Posterior cingulate gyrus (tissue), 11 donors: ENCODE measurements around the gene FGF5.
A peak's percentile ranks its signal among the peaks of the same experiment; 100 is the strongest.
"Not testable (repeated sequence)": the region's sequence is repeated elsewhere in the genome, so short reads cannot be mapped to it uniquely, and the experiment has no call there.

ENCODE experiments used
- DNase-seq, 10 donors: peaks; one replicate each; pipeline versions ENCODE4 v3.0.0 to v3.0.0-alpha.2; 2020 to 2021; ENCODE audit warnings: mixed read lengths in 3 of 10
- intact Hi-C: fragments of 100-400 bp; cut with DNase I; formaldehyde crosslinking; loops from one replicate; pipeline ENCODE4 v1.15.1; 2023

Gene FGF5, protein sequence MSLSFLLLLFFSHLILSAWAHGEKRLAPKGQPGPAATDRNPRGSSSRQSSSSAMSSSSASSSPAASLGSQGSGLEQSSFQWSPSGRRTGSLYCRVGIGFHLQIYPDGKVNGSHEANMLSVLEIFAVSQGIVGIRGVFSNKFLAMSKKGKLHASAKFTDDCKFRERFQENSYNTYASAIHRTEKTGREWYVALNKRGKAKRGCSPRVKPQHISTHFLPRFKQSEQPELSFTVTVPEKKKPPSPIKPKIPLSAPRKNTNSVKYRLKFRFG

DNA sequence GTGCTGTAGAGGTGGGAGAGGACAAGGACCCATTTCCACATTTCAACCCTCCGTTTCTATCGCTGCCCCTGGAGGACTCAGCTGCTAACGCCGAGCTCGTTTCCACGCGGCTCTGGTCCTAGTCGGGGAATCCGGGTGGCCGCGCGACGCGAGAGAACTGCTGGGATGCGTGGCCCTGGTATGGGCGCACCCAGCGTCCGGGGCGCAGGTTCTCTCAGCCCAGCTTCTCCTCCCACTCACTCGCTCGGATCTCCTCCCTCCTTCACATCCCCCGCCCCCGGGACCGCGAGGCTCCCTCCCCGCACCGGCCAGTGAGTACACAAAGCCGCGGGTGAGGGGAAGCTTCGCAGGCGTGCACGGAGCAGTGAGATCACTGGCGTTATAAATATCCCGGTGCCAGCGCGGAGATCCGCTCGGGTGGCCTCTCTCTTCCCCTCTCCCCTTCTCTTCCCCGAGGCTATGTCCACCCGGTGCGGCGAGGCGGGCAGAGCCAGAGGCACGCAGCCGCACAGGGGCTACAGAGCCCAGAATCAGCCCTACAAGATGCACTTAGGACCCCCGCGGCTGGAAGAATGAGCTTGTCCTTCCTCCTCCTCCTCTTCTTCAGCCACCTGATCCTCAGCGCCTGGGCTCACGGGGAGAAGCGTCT is at the start of gene FGF5:
TSS of gene FGF5 (plus strand) at position 412 of the 649 bp plus-strand sequence. CDS start at position 573, 161 bp downstream.
- intact Hi-C loops = no loop called here
- DNase-seq = peak in 9 of 10 donors; percentile 32 to 95 (median 62)

DNA sequence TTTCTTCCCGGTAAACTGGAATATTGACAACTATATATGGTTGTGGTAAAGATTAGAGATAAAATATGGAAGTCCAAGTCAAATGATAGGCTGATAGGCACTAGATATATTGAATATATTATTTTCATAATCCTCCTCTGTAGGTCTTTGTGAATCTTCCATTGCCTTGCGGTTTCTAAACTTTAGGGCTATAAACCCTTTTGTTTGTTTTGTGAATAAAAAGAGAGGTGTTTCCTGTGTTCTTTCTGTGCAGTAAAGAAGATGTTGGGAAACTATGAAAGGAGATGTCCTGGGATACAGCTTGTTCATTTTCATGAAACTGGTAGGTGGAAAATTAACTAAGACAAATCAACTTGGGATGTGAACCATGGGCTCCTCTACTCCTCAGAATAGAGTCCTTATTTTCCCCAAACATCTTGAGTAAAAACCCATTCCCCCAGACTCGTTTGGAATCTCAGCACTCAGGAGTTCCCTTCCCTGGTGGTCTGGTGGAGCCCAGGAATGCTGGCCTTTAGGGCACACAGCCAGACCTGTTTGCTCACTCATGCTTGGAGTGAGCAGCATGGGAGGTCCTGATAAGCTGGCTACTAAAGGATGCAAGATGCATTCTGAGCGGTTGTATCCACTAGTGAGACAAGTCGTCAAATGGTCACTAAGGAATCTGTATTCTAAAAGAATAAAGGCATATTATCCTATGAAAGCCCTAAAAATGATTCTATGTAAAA is 47.0 kb upstream of the FGF5 start:
- peak in 1 of 10 donors; percentile 20 for DNase-seq
- intact Hi-C loops = loop anchor here (5.0 kb wide), 3 partner anchors 37 to 1267 kb away; no protein-coding TSS in a partner anchor

DNA sequence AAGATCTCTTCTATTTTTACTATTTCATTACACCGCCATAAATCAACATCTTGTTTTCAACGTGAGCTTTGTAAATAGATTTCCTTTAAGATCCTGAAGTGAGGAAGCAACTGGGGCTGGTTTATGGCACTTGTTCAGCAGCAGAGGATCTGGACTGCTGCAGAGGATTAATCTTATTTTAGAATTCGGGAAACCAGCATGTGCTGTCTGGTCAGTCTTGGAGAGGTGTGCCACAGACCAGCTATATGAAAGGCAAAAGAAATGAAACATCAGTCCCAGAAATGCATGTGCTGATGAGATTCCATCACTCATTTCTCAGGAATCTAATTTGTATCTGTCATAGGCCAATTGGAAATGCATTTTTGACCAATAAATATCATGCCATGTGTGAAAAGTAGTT is 45.8 kb upstream of the FGF5 start:
- intact Hi-C loops = no loop called here
- no peak for DNase-seq

DNA sequence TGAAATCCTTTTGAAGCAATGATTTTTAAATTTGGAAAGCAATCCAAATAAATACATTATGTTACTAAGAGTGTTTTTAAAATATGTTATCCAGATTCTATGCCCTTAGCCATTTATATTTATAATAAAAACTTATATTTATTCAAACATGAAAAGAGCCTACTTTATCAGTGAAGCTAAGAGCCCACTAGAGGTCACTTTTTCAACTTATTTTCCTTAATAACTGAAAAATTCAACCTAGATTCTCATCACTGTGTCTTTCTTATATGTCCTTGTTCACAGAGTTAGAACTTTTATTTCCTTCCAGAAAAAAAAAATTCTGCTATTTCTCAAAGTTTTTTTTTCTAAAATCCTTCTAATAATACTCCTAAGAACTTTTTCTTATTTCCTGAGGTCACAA is 45.3 kb upstream of the FGF5 start:
- DNase-seq = no peak
- intact Hi-C loops = no loop called here

DNA sequence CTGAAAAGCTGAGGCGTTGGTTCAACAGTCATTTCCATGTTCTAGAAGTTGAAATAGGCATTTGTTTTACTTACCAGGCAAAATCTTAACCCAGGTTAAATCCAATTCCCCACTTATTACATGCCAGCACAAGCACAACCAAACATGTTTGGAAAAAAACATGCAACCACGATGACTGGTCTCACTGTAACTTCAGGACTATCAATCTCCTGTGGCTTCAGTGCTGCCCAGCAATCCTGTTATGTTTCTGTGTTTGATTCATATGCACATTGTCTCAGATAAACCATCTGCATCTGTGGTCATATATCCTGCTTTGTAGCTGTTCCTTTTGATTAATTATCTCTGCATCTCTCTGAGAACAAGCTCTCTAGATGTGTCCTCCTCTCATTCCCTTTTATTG is 40.9 kb upstream of the FGF5 start:
- intact Hi-C loops = no loop called here
- DNase-seq = no peak

DNA sequence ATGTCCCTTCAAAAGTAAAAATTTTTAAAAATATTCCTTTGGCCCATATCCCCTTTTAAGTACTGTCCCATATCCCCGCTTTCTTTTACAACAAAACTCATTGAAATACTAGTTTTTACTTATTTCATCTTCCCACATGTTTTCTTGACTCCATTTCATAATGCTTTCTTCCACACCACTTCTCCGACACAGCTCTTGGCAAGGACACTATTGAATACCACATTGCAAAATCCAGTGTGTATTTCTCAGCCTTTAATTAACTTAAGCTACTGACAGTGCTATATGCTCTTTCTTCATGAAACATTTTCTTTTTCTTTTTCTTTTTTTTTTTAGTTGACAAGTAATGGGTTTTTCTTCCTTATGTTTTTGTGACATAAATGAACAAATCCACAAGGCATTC is 40.4 kb upstream of the FGF5 start:
- intact Hi-C loops = no loop called here
- no peak for DNase-seq

DNA sequence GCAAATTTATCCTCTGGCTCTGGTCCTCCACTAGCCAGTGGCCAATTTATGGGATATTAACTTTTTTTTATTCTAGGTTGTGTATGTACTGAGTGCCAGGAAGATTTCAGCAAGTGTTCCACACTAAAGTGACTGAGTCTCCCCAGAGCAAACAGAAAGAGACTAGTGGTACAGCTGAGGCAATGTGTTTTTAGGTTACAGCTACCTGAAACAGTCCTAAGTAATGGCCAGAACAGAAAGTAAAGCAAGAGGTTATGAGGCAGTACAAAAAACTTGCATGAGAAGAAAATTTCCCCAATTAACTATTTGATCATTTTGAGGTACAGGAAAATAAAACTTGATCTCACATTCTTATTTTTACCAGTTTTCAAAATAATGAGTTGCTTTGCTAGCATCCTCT is 38.0 kb upstream of the FGF5 start:
- intact Hi-C loops = no loop called here
- no peak for DNase-seq

DNA sequence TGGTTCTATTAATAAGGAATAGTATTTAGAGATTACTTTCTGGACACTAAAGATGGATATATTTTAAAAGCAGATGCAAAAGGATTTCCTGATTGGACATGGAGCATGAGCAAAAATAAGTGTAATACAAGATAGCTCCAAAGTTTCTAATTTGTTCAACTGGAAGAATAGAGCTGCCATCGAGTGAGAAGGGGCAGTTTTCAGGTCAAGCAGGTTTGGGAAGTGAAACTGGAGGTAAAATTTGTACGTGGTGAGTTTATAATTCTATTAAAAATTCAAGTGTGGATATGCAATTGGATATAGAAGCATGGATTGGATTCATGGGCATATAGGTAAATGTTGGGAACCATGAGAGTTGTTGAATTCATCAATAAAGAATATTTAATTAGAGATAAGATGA is 37.3 kb upstream of the FGF5 start:
- DNase-seq = no peak
- intact Hi-C loops = no loop called here

DNA sequence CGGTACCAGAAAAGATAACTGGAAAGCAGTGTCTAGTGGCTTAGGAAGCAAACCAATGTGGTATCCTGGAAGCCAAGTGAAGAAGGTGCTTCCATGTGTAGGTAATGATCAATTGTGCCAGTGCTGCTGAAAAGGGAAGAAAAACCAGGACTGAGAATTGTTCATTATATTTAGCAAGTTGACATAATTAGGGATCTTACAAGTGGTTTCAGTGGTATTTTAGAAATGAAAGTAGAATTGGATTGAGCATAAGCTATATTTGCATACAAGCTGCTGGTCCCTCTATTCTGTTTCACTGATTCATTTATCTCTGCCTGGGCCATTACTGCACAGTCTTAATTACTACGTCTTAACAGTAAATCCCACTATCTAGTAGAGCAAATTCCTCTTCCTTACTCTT is 36.9 kb upstream of the FGF5 start:
- DNase-seq = no peak
- intact Hi-C loops = no loop called here

DNA sequence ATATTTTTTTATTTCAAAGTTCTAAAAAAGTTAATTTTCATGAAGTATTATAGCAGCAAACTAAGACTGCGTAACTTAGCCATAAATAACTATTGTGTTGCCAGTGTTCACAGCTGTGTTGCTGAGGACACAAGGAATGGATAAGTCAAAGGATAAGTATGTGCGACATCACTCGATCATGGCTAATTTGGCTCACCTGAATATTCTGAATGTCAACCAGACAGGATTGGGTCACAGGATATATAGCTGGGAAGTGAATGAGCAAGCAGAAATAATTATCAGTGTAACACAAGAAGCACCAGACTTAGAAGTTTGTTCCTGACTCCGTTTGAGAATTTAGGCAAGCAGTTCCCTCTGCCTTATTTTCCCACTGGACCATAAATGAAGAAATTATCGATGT is 35.3 kb upstream of the FGF5 start:
- no peak for DNase-seq
- intact Hi-C loops = no loop called here

DNA sequence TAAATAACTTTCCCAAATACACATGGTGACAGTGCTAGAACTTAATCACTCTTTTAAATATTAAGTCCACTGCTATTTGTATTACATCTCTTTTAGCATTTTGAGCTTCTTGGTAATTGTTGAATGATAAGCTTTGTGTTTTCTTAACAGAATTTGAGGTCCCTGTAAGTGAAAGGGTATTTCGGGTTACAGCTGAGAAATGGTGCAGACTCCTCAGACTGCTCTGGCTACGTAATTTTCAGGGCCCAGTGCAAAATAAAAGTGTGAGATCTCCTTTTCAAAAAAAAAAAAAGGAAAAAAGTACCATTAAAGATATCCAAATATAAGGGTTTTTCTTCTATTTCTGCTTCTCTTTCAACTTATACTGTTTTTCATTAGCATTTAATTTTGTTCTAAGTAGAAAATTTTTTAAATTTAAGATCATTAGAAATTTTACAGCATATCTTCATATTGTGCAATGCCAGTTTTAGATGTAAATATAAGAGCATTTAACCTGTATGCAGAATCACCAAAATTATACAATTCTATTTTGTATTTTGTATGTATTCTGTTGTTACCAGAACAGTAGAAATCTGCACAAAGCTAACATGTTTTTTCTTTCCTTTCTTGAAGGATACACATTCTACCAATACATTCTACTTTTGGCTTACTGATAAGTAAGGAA is 33.6 kb upstream of the FGF5 start:
- intact Hi-C loops = no loop called here
- peak in 1 of 10 donors; percentile 2 for DNase-seq

DNA sequence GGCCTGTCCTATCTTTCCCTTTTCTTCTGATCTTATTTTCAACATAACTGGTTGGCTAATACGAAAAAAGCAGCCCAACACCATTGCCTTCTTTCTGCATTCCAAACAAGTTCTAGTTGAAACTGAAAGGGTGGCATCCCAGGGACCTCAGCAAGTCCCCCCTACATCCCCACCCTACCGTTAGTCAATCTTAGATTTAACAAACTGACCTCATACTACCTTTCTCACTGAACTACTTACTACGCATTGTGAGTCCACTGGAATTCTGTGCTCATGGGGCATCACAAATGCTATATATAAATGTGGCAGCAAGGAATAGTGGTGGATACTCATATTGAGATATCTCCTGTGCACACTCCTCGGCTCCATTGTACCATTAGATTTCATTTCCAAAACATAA is 33.1 kb upstream of the FGF5 start:
- intact Hi-C loops = no loop called here
- DNase-seq = no peak

DNA sequence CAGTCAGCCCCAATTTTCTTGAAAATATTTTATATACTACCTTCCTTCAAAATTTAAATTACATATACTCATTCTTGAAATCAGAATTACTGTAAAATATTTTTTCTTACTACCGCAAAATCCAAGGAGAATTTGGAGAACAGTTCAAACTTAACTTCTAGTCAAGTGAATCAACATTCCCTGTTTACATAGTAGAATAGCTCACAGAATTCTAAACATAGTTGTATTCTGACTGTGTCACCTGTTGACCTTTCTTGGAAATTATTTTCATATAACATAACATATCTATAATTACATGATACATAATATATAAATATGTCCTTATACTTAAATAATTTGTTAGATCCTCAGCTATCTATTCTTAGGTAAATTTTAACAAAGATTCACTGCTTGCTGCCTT is 31.0 kb upstream of the FGF5 start:
- no peak for DNase-seq
- intact Hi-C loops = no loop called here

DNA sequence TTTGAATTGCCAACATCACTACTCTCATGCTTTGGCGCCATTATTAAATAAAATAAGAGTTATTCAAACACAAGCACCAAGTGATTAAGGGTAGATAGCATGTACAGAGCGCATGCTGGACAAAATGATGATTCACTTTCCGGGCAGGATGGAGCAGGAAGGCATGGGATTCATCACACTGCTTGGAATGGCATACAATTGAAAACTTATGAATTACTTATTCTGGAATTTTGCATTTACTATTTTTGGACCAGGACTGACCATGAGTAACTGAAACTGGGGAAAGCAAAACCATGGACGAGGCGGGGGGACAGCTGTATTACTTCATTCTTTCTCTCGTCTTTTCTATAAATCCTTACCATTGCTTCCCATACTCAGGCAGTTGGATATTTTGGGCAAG is 28.5 kb upstream of the FGF5 start:
- intact Hi-C loops = no loop called here
- DNase-seq = no peak

DNA sequence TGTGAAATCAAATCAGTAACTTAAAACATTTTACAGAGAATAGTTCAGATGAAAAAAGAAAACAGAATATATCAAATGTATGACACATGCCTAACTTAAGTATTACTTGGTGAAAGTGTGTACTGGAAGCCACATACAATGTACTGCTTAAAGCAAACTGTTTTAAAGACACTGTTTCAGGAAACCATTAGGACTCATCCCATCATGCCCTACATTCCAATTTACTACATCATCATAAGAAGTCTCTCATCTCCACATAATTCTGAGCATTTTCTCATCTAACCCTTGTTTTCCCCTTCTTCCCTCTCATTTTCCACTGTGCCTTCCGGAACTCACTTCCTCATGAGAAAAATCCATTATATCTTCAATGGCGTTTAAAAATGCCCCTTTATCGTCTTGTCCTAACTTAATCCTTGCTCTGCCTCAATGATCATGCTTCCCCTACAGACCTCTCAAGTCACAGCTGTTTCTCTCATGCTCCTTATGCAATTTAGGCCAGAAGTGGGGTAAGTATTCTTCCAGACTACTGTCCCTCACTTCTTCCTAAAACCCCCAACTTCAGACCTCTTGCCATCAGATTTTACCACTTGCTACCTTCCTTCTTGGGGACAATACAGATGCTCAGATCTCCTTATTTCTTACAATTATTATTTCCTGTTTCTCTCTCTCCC is 26.8 kb upstream of the FGF5 start:
- intact Hi-C loops = no loop called here
- DNase-seq = no peak

DNA sequence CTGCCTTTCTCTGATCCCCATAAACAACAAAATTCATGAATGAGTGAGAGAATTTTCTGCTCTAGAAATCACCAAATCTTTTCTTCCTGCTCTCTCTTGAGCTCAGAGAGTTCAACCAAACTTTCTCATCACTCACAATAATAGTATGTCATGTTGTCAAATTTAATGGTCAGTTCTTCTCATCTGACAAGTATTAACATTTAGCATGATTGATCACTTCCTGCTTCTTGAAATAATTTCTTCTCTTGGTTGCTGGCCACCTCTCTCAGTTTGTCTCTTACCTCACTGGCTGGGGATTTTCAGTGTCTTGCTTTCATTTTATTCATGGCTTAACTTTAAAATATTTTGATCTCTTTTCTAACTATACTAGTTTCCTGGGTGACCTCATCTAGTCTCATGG is 25.5 kb upstream of the FGF5 start:
- intact Hi-C loops = no loop called here
- no peak for DNase-seq

DNA sequence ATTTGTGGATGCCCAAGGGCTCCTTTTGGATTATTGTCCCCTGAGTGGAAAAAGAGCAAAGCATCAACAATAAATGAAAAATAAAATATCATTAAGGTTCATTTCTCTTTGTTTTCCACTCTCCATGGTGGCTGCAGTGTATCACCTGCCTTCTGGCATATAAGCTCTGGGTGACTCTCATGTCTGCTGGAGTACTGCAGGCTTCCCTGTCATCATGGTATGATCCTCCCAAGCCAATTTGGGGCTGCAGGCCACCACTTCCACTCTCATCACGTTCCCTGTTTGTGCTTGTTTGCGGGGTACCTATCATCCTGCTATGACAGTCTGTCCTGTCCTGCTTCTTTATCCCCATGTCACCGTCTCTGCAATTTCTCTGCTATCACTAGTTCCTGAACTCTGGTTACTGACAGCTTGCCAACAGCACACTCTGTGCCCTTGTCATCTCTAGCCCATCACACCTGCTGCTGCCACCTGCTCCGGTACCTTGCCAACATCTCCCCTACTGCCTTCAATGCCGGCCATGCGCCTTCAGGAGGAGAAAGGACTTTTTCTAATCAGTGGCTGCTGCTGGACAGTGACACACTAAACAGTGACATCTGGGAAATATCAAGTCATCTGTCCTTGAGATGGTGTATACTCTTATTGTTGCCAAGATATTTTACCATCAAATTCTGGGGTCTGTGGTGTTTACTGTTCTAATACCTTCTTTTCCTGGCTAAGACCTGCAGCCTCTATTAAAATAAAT is 23.0 kb upstream of the FGF5 start:
- intact Hi-C loops = no loop called here

DNA sequence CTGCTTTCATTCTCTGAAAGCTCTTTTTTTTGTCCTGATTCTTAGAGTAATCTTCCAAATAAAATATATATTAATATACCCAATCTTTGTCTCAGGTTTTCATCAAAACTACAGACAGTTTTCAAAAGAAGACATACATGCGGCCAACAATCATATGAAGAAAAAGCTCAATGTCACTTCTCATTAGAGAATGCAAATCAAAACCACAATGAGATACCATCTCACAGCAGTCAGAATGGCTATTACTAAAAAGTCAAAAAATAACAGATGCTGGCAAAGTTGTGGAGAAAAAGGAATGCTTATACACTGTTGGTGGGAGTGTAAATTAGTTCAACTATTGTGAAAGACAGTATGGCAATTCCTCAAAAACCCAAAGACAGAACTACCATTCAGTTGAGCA is 19.0 kb upstream of the FGF5 start:
- intact Hi-C loops = not testable (repeated sequence)

More for the DNA sequence above, 23.0 kb upstream of the FGF5 start:
- DNase-seq = no peak

DNA sequence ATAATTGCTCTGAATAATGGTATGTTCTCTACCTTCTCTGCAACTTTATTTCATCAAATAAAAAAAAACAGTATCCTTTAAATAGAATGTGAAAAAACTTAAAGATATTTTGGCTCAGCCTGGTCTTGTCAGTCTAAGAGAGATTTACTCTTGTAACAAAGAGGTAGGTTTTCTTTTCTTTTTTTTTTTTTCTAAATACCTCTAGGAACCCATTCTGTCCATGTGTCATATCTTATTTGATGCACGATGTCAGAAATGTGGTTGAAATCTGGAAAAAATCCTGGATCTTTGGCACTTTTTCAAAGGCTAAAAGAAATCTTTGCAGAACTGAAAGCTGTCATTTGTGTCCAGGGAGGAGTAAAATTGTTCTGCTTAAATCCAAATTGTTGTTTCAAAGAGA is 17.3 kb upstream of the FGF5 start:
- intact Hi-C loops = no loop called here
- DNase-seq = no peak

More for the DNA sequence above, 19.0 kb upstream of the FGF5 start:
- DNase-seq = not testable (repeated sequence)

DNA sequence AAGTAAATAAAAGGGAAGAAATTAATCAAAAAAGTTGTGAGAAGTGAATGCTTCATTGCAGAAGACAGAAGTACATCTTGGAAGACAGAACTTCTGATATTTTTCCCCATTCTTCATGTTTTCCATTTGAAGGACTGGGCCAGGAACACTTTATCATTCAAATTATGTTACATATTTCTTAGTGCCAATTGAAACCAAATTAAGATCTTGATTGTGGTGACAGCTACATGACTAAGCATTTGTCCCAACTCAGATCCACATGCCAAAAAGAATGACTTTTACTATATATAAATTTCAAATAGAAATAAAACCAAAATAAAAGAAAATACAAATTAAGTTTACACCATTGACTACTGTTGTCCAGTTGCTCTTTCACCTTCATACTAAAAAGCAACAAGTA is 14.0 kb upstream of the FGF5 start:
- intact Hi-C loops = no loop called here
- DNase-seq = no peak
